Measurements from ENCODE around the gene KIF2C.
"Not testable (repeated sequence)": the region's sequence is repeated elsewhere in the genome, so short reads cannot be mapped to it uniquely, and the experiment has no call there.

Gene KIF2C

DNA sequence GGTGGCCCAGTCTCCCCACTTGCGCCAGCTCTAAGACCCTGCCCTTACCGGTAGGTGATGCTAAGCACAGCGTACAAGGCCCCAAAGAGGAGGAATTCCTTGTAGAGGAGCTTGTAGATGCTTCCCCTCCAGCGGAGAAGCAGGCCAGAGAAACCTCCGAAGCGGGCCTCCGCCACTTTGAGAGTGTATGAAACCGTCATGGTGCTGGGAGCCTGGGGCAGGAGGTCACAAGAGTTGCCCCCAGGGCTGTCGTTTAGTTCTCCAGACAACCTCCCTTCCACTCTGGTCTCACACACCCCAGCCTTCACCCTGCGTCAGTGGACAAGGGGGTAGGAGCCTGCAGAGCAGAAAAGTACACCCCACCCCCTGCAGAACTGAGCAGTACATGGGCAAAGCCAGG, 47.9 kb downstream of the KIF2C start:
- H3K4me3 ChIP-seq (ENCODE audit: low read length) = no peak overlapping the region
- no peak for TF ChIP-seq ZNF274 (IDR thresholded peaks at IDR 0.05; ENCODE audit: low read depth, low read length)

- no peak for TF ChIP-seq ZNF274 (IDR thresholded peaks at IDR 0.05; ENCODE audit: low read depth, low read length)
- no peak within 1 kb of the TSS for H3K4me3 ChIP-seq (ENCODE audit: low read length)
Observed at GRCh38 chr1:44788120-44788860, 48.7 kb downstream of the KIF2C start, which contains the start of gene BEST4. Gene BEST4, minus strand, starts transcription at chr1:44788170. Its CDS starts 465 bp downstream, at chr1:44787705.

- H3K4me3 ChIP-seq (ENCODE audit: low read length) = no peak overlapping the region
- no peak for TF ChIP-seq ZNF274 (IDR thresholded peaks at IDR 0.05; ENCODE audit: low read depth, low read length)
Observed at GRCh38 chr1:44790968-44791801, 51.5 kb downstream of the KIF2C start.

GRCh38 chr1:44792736-44793502, 53.3 kb downstream of the KIF2C start:
- H3K4me3 ChIP-seq (ENCODE audit: low read length) = no peak overlapping the region
- TF ChIP-seq ZNF274 (IDR thresholded peaks at IDR 0.05; ENCODE audit: low read depth, low read length) = no peak

GRCh38 chr1:44797886-44798285, 58.2 kb downstream of the KIF2C start:
- H3K4me3 ChIP-seq (ENCODE audit: low read length) = not testable (repeated sequence)

GRCh38 chr1:44798481-44799365, 59.1 kb downstream of the KIF2C start:
- H3K4me3 ChIP-seq (ENCODE audit: low read length) = no peak overlapping the region
- TF ChIP-seq ZNF274 (IDR thresholded peaks at IDR 0.05; ENCODE audit: low read depth, low read length) = no peak

- no peak for TF ChIP-seq ZNF274 (IDR thresholded peaks at IDR 0.05; ENCODE audit: low read depth, low read length)
Observed at GRCh38 chr1:44799770-44800584, 60.3 kb downstream of the KIF2C start, which contains the start of gene PLK3. Gene PLK3, plus strand, starts transcription at chr1:44800377. Its CDS starts 87 bp downstream, at chr1:44800464.

DNA sequence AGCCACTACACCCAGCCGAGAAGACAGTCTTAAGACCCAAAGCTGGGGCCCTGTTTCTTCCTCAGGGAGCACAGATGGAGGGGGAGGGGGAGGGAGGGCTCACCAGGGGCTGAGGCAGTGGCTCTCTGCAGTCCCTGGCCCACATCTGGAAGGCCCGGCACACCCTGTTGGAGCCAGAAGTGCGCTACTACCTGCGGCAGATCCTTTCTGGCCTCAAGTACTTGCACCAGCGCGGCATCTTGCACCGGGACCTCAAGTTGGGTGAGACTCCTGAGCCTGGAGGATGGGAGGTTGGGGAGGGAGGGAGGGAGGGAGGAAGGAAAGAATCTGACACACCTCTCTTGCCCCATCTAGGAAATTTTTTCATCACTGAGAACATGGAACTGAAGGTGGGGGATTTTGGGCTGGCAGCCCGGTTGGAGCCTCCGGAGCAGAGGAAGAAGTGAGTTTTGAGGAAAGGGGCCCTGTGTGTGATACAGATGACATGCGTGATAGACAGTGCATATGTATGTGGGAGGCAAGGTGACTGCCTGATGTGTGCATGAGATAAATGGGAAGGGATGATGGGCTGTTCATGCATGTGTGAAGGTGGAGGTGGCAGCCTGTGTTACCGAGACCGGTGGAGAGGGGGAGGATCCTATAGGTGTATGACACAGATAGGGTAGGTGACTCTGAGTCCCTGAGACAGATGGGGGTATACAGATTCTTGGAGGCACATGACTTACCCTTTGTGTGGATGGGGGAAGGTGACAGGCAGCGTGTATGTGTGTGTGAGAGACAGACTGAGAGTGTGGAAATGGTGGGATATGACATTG, 62.1 kb downstream of the KIF2C start:
- TF ChIP-seq ZNF274 (IDR thresholded peaks at IDR 0.05; ENCODE audit: low read depth, low read length) = no peak
- H3K4me3 ChIP-seq (ENCODE audit: low read length) = peak overlapping the region; percentile 54

More at GRCh38 chr1:44799770-44800584, 60.3 kb downstream of the KIF2C start, which contains the start of gene PLK3:
- H3K4me3 ChIP-seq (ENCODE audit: low read length) = peak within 1 kb of the TSS; percentile 87

DNA sequence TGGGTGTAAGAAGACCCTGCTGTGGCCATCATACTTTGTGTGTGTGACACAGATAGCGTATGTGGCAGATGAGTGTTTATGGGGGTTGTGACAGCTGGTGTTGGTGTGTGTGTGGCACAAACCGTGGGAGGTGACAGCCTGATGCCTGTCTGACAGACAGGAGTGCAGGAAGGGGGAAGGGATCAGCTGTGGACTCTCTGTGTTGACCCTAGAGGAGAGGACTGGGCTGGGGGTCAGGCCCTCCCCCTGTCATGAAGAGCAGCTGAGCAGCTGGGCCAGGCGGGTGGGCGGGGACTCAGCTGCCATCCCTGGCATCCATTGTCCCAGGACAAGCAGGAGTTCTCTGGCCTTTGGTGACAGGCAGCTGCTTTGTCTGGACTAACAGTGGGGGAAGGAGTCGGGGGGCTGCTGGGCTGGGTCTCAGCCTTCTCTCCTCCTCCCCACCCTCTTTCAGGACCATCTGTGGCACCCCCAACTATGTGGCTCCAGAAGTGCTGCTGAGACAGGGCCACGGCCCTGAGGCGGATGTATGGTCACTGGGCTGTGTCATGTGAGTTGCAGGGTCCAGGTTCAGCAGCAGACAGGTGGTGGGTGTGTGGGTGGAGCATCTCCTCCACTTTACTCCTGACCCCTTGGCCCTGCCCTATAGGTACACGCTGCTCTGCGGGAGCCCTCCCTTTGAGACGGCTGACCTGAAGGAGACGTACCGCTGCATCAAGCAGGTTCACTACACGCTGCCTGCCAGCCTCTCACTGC, 62.8 kb downstream of the KIF2C start:
- peak overlapping the region; percentile 54; the same call in 1 of the 2 replicates for H3K4me3 ChIP-seq (ENCODE audit: low read length)
- TF ChIP-seq ZNF274 (IDR thresholded peaks at IDR 0.05; ENCODE audit: low read depth, low read length) = no peak

GRCh38 chr1:44803062-44803311, 63.4 kb downstream of the KIF2C start:
- TF ChIP-seq ZNF274 (IDR thresholded peaks at IDR 0.05; ENCODE audit: low read depth, low read length) = no peak
- no peak overlapping the region for H3K4me3 ChIP-seq (ENCODE audit: low read length)

- H3K4me3 ChIP-seq (ENCODE audit: low read length) = no peak overlapping the region
- no peak for TF ChIP-seq ZNF274 (IDR thresholded peaks at IDR 0.05; ENCODE audit: low read depth, low read length)
Observed at GRCh38 chr1:44803312-44804095, 63.9 kb downstream of the KIF2C start.

Measured in GM08714 (cell line).